Testis (tissue), 3 donors: Measurements from ENCODE around the gene U2SURP. TPM values are rescaled to one million over a fixed set of nuclear protein-coding genes. Genes with fewer than 3 reads are reported as not detected.

Experiments used
- DNase-seq: peaks from one replicate; pipeline ENCODE4 v3.0.0-alpha.2; 2019
- H3K27ac ChIP-seq, 2 donors: fragments of 200-600 bp; sonication (generic); one replicate each; pipeline ENCODE4 v1.5.1; 2019
- H3K27me3 ChIP-seq: fragments of 200-600 bp; sonication (generic); one replicate; pipeline ENCODE4 v1.5.1; 2019
- H3K36me3 ChIP-seq: fragments of 200-600 bp; sonication (generic); one replicate; pipeline ENCODE4 v1.5.1; 2017; ENCODE audit warnings: low read depth; ENCODE audit errors: missing control alignments
- H3K4me1 ChIP-seq: fragments of 200-600 bp; sonication (generic); one replicate; pipeline ENCODE4 v1.5.1; 2019
- H3K4me3 ChIP-seq, 2 donors: fragments of 200-600 bp; sonication (generic); one replicate each; pipeline ENCODE4 v1.5.1; 2017 to 2019
- H3K9me3 ChIP-seq: fragments of 200-600 bp; sonication (generic); one replicate; pipeline ENCODE4 v1.5.1; 2017
- POLR2A ChIP-seq: fragments of 450-650 bp; IDR thresholded peaks from one replicate; pipeline ENCODE4 v1.6.1; 2017; ENCODE audit warnings: antibody characterized with exemption, mild to moderate bottlenecking, moderate library complexity
- WGBS, 2 donors: methylation state at CpG; one replicate each; pipeline ENCODE4 v1.1.5; 2018; 5-methylcytosine and 5-hydroxymethylcytosine counted together
- intact Hi-C: fragments of 100-400 bp; cut with DNase I; formaldehyde crosslinking; loops from one replicate; pipeline ENCODE4 v1.15.1; 2023; ENCODE audit warnings: low total_unique reads
- polyA plus RNA-seq: library from polyadenylated mRNA; stranded (reverse); fragments of 350-450 nt; fragmentation: Illumina TruSeq; extraction: RNeasy Lipid Tissue Mini Kit (QIAGEN cat#74804); gene quantifications from one replicate; pipeline ENCODE4 v1.2.3, GENCODE V29; 2014; ENCODE audit warnings: low read depth, low replicate concordance; ENCODE audit not compliant: insufficient read depth
- total RNA-seq, 2 donors: library from RNA; depleted of rRNA; stranded (reverse); fragments of >200 nt; gene quantifications; one replicate each; pipeline ENCODE4 v1.2.3, GENCODE V29; 2016
- TF ChIP-seq, protein P1 (sequence below), 3 experiments: fragments of 450-650 bp in 2 of 3; fragments of 200-600 bp in 1 of 3; sonication (generic) in 1 of 3; IDR thresholded peaks; one replicate each; pipeline ENCODE4 v1.5.1; 2016 to 2019; ENCODE audit warnings: antibody characterized with exemption in 3 of 3, mild to moderate bottlenecking in 2 of 3, moderate library complexity in 1 of 3

U2SURP gene
- total and polyA plus RNA-seq, 3 donors from 2014 or later = 38.1 to 112 (median 110) TPM

DNA sequence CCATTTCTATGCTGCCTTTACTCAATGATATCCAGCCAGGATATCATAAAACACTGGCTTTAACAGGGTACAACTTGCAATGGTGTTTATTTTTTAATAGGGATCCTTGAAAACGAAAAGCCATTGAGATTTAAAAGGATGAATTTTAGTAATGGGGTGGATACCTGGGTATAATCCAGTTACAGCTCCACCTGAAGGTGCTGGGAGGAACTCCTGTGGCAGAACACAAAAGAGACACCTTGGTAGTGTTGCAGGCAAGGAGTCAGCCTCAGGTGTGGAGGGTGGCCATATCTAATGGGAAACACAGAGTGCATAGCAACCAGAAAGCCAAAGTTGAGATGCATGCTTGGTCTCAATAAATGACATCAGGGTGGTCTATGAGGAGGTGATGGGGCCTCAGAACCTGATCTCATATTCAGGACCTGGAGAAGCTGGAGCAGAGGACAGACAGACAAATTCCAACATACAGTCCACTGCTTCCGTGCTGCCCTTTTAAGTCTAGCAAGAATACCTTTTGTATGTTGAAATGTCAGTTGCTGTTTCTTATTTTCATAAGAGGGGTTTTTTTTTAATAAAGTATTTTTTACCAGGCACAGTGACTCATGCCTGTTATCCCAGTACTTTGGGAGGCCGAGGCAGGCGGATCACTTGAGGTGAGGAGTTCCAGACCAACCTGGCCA is 25.9 kb upstream of the U2SURP start:
- WGBS, 2 donors = 87 to 94% methylated on average over 4 of the region's 4 CpGs
- H3K4me1 ChIP-seq = peaks cover 9% of the 10 kb centered on the region
- H3K9me3 ChIP-seq = no peaks in the 10 kb centered on the region
- DNase-seq = no peak
- no peaks in the 10 kb centered on the region for H3K27me3 ChIP-seq
- intact Hi-C loops = no loop called here
- TF ChIP-seq, protein P1, sequence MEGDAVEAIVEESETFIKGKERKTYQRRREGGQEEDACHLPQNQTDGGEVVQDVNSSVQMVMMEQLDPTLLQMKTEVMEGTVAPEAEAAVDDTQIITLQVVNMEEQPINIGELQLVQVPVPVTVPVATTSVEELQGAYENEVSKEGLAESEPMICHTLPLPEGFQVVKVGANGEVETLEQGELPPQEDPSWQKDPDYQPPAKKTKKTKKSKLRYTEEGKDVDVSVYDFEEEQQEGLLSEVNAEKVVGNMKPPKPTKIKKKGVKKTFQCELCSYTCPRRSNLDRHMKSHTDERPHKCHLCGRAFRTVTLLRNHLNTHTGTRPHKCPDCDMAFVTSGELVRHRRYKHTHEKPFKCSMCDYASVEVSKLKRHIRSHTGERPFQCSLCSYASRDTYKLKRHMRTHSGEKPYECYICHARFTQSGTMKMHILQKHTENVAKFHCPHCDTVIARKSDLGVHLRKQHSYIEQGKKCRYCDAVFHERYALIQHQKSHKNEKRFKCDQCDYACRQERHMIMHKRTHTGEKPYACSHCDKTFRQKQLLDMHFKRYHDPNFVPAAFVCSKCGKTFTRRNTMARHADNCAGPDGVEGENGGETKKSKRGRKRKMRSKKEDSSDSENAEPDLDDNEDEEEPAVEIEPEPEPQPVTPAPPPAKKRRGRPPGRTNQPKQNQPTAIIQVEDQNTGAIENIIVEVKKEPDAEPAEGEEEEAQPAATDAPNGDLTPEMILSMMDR (IDR thresholded peaks at IDR 0.05) = no peak
- H3K27ac ChIP-seq = no peak overlapping the region
- no peaks in the 10 kb centered on the region for H3K36me3 ChIP-seq
- no peak overlapping the region for H3K4me3 ChIP-seq

DNA sequence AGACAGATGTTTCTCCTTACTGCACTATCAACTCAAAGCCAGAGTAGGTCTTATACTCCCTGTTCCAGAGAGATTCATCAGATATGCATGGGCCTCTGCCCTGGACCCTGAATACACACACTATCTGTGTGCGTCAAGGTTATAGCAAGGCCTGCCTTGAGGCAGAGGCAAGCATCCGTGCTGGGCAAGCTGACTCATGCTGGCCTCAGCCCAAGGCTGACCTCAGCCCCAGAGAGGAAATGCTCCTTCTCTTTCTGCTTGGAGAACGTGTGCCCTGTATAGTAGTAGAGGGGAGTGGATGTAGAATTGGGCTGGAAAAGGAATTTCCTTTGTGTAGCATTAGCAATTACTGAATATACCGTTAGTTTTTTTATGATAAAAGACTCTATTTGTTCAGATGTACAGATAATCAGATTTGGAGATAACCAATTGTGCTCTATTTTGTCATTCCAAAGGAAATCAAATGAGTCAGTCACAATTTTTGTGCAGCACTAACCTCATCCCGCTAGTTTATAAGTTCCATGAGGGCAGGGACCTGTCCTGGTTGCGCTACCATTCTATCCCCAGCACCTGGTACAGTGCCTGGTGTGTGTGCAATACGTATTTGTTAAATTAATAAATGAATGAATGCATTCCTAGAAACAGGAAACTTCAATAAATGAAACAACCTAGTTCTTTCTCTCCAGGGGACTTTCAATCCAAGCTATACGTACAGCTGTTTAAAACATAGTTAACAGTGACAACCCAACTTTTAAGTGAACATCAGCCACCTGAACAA is 24.6 kb upstream of the U2SURP start:
- TF ChIP-seq, protein P1 (IDR thresholded peaks at IDR 0.05) = no peak
- no peak for TF ChIP-seq POLR2A
- Histone ChIP-seq H3K36me3 (no peaks in the 10 kb centered on the region), H3K27ac (no peak overlapping the region), H3K27me3 (no peaks in the 10 kb centered on the region), H3K4me3 (no peak overlapping the region), H3K9me3 (no peaks in the 10 kb centered on the region), H3K4me1 (peaks cover 9% of the 10 kb centered on the region)
- WGBS, 2 donors = 61 to 63% methylated on average over 8 of the region's 8 CpGs
- peak; percentile 88 for DNase-seq
- intact Hi-C loops = no loop called here

DNA sequence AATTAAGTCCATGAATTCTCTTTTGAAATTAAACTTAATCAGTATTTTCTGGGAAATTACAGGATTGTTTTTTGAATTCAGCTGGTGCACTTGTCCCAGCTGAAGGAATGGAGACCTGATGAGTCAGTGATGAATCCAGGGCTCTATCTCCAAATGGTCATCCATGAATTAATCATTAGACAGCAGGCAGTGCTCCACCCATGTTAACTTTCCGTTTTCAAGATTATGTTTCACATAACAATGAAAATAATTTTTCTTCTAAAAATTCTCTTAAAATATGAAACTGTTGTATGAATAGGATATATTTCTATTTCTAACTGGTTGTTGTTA is 24.0 kb upstream of the U2SURP start:
- 57 to 59% methylated on average over 1 of the region's 1 CpG for WGBS, 2 donors
- no peak overlapping the region for H3K27ac ChIP-seq
- no peak overlapping the region for H3K4me3 ChIP-seq
- intact Hi-C loops = no loop called here
- no peak for DNase-seq
- H3K9me3 ChIP-seq = no peaks in the 10 kb centered on the region
- H3K4me1 ChIP-seq = peaks cover 9% of the 10 kb centered on the region
- no peak for TF ChIP-seq POLR2A
- TF ChIP-seq, protein P1 (IDR thresholded peaks at IDR 0.05) = no peak
- no peaks in the 10 kb centered on the region for H3K27me3 ChIP-seq
- no peaks in the 10 kb centered on the region for H3K36me3 ChIP-seq

DNA sequence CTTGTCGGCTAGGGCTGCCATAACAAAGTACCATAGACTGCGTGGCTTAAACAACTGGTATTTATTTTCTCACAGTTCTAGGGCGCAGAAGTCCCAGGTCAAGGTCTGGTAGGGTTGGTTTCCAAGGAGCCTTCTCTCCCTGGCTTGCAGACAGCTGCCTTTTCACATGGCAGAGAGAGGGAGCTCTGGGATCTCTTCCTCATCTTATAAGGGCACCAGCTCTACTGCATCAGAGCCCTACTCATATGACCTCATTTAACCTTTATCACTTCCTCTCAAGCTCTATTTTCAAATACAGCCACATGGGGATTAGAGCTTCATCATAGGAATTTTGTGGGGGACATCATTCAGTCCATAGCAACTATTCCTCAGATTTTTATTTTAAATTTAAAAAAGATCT is 20.3 kb upstream of the U2SURP start:
- Histone ChIP-seq H3K27me3 (no peaks in the 10 kb centered on the region), H3K27ac (no peak overlapping the region), H3K4me3 (no peak overlapping the region), H3K9me3 (no peaks in the 10 kb centered on the region), H3K4me1 (no peaks in the 10 kb centered on the region), H3K36me3 (no peaks in the 10 kb centered on the region)
- no peak for DNase-seq
- WGBS, 2 donors = 60 to 63% methylated on average over 3 of the region's 3 CpGs
- TF ChIP-seq POLR2A = no peak
- TF ChIP-seq, protein P1 (IDR thresholded peaks at IDR 0.05) = no peak
- intact Hi-C loops = no loop called here
